Left ventricle myocardium inferior (tissue), 1 donor: ENCODE results near the gene ITPR1. TPM values are rescaled to one million over a fixed set of nuclear protein-coding genes. Genes with fewer than 3 reads are reported as not detected.

Experiments used
- DNase-seq: peaks from one replicate; pipeline ENCODE4 v3.0.0-alpha.2; 2020
- H3K27ac ChIP-seq: fragments of 200-600 bp; replicated peaks from 2 replicates; pipeline ENCODE4 v1.8.0; 2021
- H3K27me3 ChIP-seq: fragments of 200-600 bp; 2 replicates; pipeline ENCODE4 v1.8.0; 2021; ENCODE audit warnings: low read depth
- H3K36me3 ChIP-seq: fragments of 200-600 bp; 2 replicates; pipeline ENCODE4 v1.8.0; 2021
- H3K4me1 ChIP-seq: fragments of 200-600 bp; 2 replicates; pipeline ENCODE4 v1.8.0; 2021
- H3K4me3 ChIP-seq: fragments of 200-600 bp; 2 replicates; pipeline ENCODE4 v1.8.0; 2021; ENCODE audit warnings: mild to moderate bottlenecking, moderate library complexity
- H3K9me3 ChIP-seq: fragments of 200-600 bp; replicated peaks from 2 replicates; pipeline ENCODE4 v1.8.0; 2021
- CTCF ChIP-seq: fragments of 200-600 bp; IDR thresholded peaks from 2 replicates; pipeline ENCODE4 v1.8.0; 2021; ENCODE audit warnings: antibody characterized with exemption, mild to moderate bottlenecking, borderline replicate concordance
- intact Hi-C: fragments of 100-400 bp; cut with micrococcal nuclease; formaldehyde crosslinking; loops from one replicate; pipeline ENCODE4 v1.11.0; 2022
- total RNA-seq: library from RNA; stranded (reverse); fragmentation: NEBNext Ultra II Directional; extraction: Animal tissue kit (Norgen Biotek cat#: 25700); gene quantifications from one replicate; pipeline ENCODE4 v1.2.1, GENCODE V29; 2021
- donor health status: DM: no; HTN: yes; CAD: no; lungs with severe emphysema.

Gene ITPR1
- total RNA-seq, 1 donor from 2014 or later: 29.0 TPM

- peaks cover 5% of the 10 kb centered on the region for H3K4me1 ChIP-seq
- intact Hi-C loops: no loop called here
- no peak overlapping the region for H3K4me3 ChIP-seq
- H3K36me3 ChIP-seq: peaks cover 83% of the 10 kb centered on the region
- H3K9me3 ChIP-seq: peaks cover 7% of the 10 kb centered on the region
- H3K27ac ChIP-seq: no peak overlapping the region
- H3K27me3 ChIP-seq: no peaks in the 10 kb centered on the region
- DNase-seq: no peak
- no peak for TF ChIP-seq CTCF
Observed at GRCh38 chr3:4684976-4685375, 191.8 kb downstream of the ITPR1 start.

- H3K36me3 ChIP-seq: peaks cover 83% of the 10 kb centered on the region
- H3K4me3 ChIP-seq: no peak overlapping the region
- TF ChIP-seq CTCF: no peak
- no peak for DNase-seq
- no peaks in the 10 kb centered on the region for H3K27me3 ChIP-seq
- intact Hi-C loops: no loop called here
- H3K4me1 ChIP-seq: peaks cover 5% of the 10 kb centered on the region
- no peak overlapping the region for H3K27ac ChIP-seq
- peaks cover 13% of the 10 kb centered on the region for H3K9me3 ChIP-seq
Observed at GRCh38 chr3:4685673-4686345, 192.7 kb downstream of the ITPR1 start.

- no peak overlapping the region for H3K4me3 ChIP-seq
- no peak for DNase-seq
- no peaks in the 10 kb centered on the region for H3K27me3 ChIP-seq
- H3K27ac ChIP-seq: no peak overlapping the region
- intact Hi-C loops: no loop called here
- H3K4me1 ChIP-seq: peaks cover 5% of the 10 kb centered on the region
- peaks cover 89% of the 10 kb centered on the region for H3K36me3 ChIP-seq
- no peak for TF ChIP-seq CTCF
- H3K9me3 ChIP-seq: peaks cover 13% of the 10 kb centered on the region
Observed at GRCh38 chr3:4686619-4687018, 193.5 kb downstream of the ITPR1 start.

GRCh38 chr3:4687167-4687566 lies 194.0 kb downstream of the ITPR1 start:
- TF ChIP-seq CTCF: no peak
- peaks cover 13% of the 10 kb centered on the region for H3K9me3 ChIP-seq
- H3K27ac ChIP-seq: no peak overlapping the region

GRCh38 chr3:4687596-4687995 lies 194.4 kb downstream of the ITPR1 start:
- H3K4me3 ChIP-seq: no peak overlapping the region
- TF ChIP-seq CTCF: no peak
- intact Hi-C loops: no loop called here
- peaks cover 13% of the 10 kb centered on the region for H3K9me3 ChIP-seq
- no peak overlapping the region for H3K27ac ChIP-seq
- no peaks in the 10 kb centered on the region for H3K27me3 ChIP-seq
- peaks cover 5% of the 10 kb centered on the region for H3K4me1 ChIP-seq
- no peak for DNase-seq
- peaks cover 88% of the 10 kb centered on the region for H3K36me3 ChIP-seq

More at GRCh38 chr3:4687167-4687566, 194.0 kb downstream of the ITPR1 start:
- no peaks in the 10 kb centered on the region for H3K27me3 ChIP-seq
- intact Hi-C loops: no loop called here
- peaks cover 5% of the 10 kb centered on the region for H3K4me1 ChIP-seq
- DNase-seq: no peak
- H3K36me3 ChIP-seq: peaks cover 87% of the 10 kb centered on the region
- H3K4me3 ChIP-seq: no peak overlapping the region
